ENCODE data around the gene CRYBA1. TPM values are rescaled to one million over a fixed set of nuclear protein-coding genes. Genes with fewer than 3 reads are reported as not detected.

CRYBA1 gene
- polyA plus RNA-seq, 1 donor (not counting 4 experiments of a cell fraction or from before 2014, with no cell fraction given) = not detected

- no peaks in the 10 kb centered on the region for H3K4me1 ChIP-seq (ENCODE audit: control insufficient read depth, extremely low read depth, insufficient read depth, low read length)
- H3K27me3 ChIP-seq (ENCODE audit: control insufficient read depth, extremely low read depth, insufficient read depth, low read length) = no peaks in the 10 kb centered on the region
- no peak overlapping the region for H2AFZ ChIP-seq (ENCODE audit: control insufficient read depth, low read length)
- FAIRE-seq (no peak), DNase-seq (ENCODE audit: low read depth, low spot score) (no peak)
- no peak overlapping the region for H3K4me2 ChIP-seq (ENCODE audit: control insufficient read depth, extremely low read depth, insufficient read depth, low read depth, low read length)
- H3K9ac ChIP-seq (ENCODE audit: control insufficient read depth, extremely low read depth, insufficient read depth, low read length) = no peak overlapping the region
- no peak for TF ChIP-seq EZH2 (IDR thresholded peaks at IDR 0.05; ENCODE audit: low read length)
- no peak for TF ChIP-seq CTCF (optimal IDR thresholded peaks at IDR 0.05 in 1 of 3, IDR thresholded peaks at IDR 0.05 in 1 of 3, conservative IDR thresholded peaks at IDR 0.05 in 1 of 3; ENCODE audit: extremely low read depth in 1 of 3, insufficient read depth in 2 of 3, low read length in 3 of 3)
- H3K36me3 ChIP-seq (ENCODE audit: control insufficient read depth in 2 of 2, extremely low read depth in 1 of 2, insufficient read depth in 2 of 2, low read length in 2 of 2) = peaks cover 29 to 48% of the 10 kb centered on the region in 2 experiments
- peaks cover 60% of the 10 kb centered on the region for H4K20me1 ChIP-seq (ENCODE audit: control insufficient read depth, extremely low read depth, insufficient read depth, low read length)
- peaks cover 3% of the 10 kb centered on the region for H3K9me1 ChIP-seq (ENCODE audit: control insufficient read depth, extremely low read depth, insufficient read depth, low read length)
- H3K27ac ChIP-seq (ENCODE audit: control insufficient read depth, insufficient read depth, low read length) = no peak overlapping the region
- H3K9me3 ChIP-seq (ENCODE audit: control insufficient read depth, low read depth, low read length) = no peaks in the 10 kb centered on the region
- H3K79me2 ChIP-seq (ENCODE audit: control insufficient read depth, insufficient read depth, low read length) = peaks cover 97% of the 10 kb centered on the region
- no peak overlapping the region for H3K4me3 ChIP-seq (ENCODE audit: control insufficient read depth in 2 of 3, extremely low read depth in 1 of 3, insufficient read depth in 2 of 3, low read depth in 1 of 3, low read length in 3 of 3)
- dilution Hi-C loops (cut with MboI; ENCODE audit: extremely low pct_ligation_motif_present, low sequenced_read_pairs) = no loop called here
Measured at GRCh38 chr17:29283961-29284360, 37.3 kb downstream of the CRYBA1 start.

DNA sequence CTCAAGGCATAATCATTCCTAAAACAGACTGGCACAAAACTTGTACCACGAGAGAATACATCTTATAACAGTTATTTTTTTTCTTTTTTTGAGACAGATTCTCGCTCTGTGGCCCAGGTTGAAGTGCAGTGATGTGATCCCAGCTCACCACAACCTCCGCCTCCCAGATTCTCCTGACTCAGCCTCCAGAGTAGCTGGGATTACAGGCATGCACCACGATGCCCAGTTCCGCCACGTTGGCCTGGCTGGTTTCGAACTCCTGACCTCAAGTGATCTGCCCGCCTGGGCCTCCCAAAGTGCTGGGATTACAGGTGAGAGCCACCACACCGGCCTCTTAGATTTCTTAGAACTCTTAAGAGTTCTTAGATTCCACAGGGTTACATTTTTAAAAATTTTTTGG, 43.2 kb downstream of the CRYBA1 start:
- H3K79me2 ChIP-seq (ENCODE audit: control insufficient read depth, insufficient read depth, low read length) = peaks cover 88% of the 10 kb centered on the region
- dilution Hi-C loops (cut with MboI; ENCODE audit: extremely low pct_ligation_motif_present, low sequenced_read_pairs) = no loop called here
- H3K9ac ChIP-seq (ENCODE audit: control insufficient read depth, extremely low read depth, insufficient read depth, low read length) = no peak overlapping the region
- H3K9me1 ChIP-seq (ENCODE audit: control insufficient read depth, extremely low read depth, insufficient read depth, low read length) = peaks cover 3% of the 10 kb centered on the region
- H3K4me2 ChIP-seq (ENCODE audit: control insufficient read depth, extremely low read depth, insufficient read depth, low read depth, low read length) = no peak overlapping the region
- FAIRE-seq (no peak), DNase-seq (ENCODE audit: low read depth, low spot score) (no peak)
- peaks cover 13 to 24% of the 10 kb centered on the region in 2 experiments for H3K36me3 ChIP-seq (ENCODE audit: control insufficient read depth in 2 of 2, extremely low read depth in 1 of 2, insufficient read depth in 2 of 2, low read length in 2 of 2)
- TF ChIP-seq CTCF (optimal IDR thresholded peaks at IDR 0.05 in 1 of 3, IDR thresholded peaks at IDR 0.05 in 1 of 3, conservative IDR thresholded peaks at IDR 0.05 in 1 of 3; ENCODE audit: extremely low read depth in 1 of 3, insufficient read depth in 2 of 3, low read length in 3 of 3) = no peak
- TF ChIP-seq EZH2 (IDR thresholded peaks at IDR 0.05; ENCODE audit: low read length) = no peak
- peaks cover 44% of the 10 kb centered on the region for H4K20me1 ChIP-seq (ENCODE audit: control insufficient read depth, extremely low read depth, insufficient read depth, low read length)
- no peak overlapping the region for H3K27ac ChIP-seq (ENCODE audit: control insufficient read depth, insufficient read depth, low read length)
- no peak overlapping the region for H2AFZ ChIP-seq (ENCODE audit: control insufficient read depth, low read length)
- H3K9me3 ChIP-seq (ENCODE audit: control insufficient read depth, low read depth, low read length) = no peaks in the 10 kb centered on the region
- no peaks in the 10 kb centered on the region for H3K27me3 ChIP-seq (ENCODE audit: control insufficient read depth, extremely low read depth, insufficient read depth, low read length)
- H3K4me1 ChIP-seq (ENCODE audit: control insufficient read depth, extremely low read depth, insufficient read depth, low read length) = peaks cover 20% of the 10 kb centered on the region
- no peak overlapping the region for H3K4me3 ChIP-seq (ENCODE audit: control insufficient read depth in 2 of 3, extremely low read depth in 1 of 3, insufficient read depth in 2 of 3, low read depth in 1 of 3, low read length in 3 of 3)

Data from keratinocyte (primary cell).